Fibroblast of skin of right biceps (primary cell): ENCODE data around the gene SPAG8.

Experiments
- DNase-seq: peaks from one replicate; pipeline ENCODE4 v3.0.0-alpha.2; 2013

Gene SPAG8

GRCh38 chr9:35771075-35771433 lies 41.0 kb downstream of the SPAG8 start:
- no peak for DNase-seq

- no peak for DNase-seq
Observed at GRCh38 chr9:35769763-35770162, 42.3 kb downstream of the SPAG8 start.

DNA sequence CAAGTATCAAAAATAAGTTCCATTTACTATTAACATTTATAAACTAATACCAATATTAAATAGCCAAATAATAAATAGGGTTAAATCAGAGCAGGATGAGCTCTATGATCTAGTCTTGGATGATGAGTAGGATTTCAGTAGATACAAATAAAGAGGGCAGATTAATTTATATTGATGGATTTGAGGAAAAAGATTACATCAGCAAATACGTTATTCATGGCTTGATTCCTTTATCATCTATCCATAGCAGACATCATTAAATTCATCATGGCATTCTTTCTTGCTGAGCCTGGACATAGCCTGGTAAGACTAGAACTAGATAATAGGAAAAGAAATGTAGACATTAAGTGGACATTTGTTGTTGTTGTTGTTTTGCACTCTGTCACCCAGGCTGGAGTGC lies 44.6 kb downstream of the SPAG8 start:
- no peak for DNase-seq

- no peak for DNase-seq
Observed at GRCh38 chr9:35766997-35767396, 45.1 kb downstream of the SPAG8 start.

GRCh38 chr9:35763803-35764202 lies 48.3 kb downstream of the SPAG8 start:
- no peak for DNase-seq

- no peak for DNase-seq
Observed at GRCh38 chr9:35763181-35763580, 48.9 kb downstream of the SPAG8 start.

GRCh38 chr9:35760651-35761050 lies 51.4 kb downstream of the SPAG8 start:
- DNase-seq: peak; percentile 35

GRCh38 chr9:35759795-35760194 lies 52.3 kb downstream of the SPAG8 start:
- DNase-seq: no peak
